Natural killer cell (primary cell): Measurements from ENCODE around the gene TAAR6. TPM values are rescaled to one million over a fixed set of nuclear protein-coding genes. Genes with fewer than 3 reads are reported as not detected.
"Not testable (repeated sequence)": the region's sequence is repeated elsewhere in the genome, so short reads cannot be mapped to it uniquely, and the experiment has no call there.

Experiments
- ATAC-seq, 3 donors: fragments of 150-1000 bp in 2 of 3; fragments of 200-7000 bp in 1 of 3; cut with Tn5 transposase; 1 replicate in 1 of 3; 2 replicates in 2 of 3; pipeline ENCODE4 v1.10.0; 2021; ENCODE audit warnings: mild to moderate bottlenecking in 2 of 3, moderate library complexity in 2 of 3
- DNase-seq, 2 donors: peaks; one replicate each; pipeline versions ENCODE4 v3.0.0 to v3.0.0-alpha.2; 2013 to 2021; ENCODE audit warnings: mixed read lengths in 1 of 2
- H3K27ac ChIP-seq: one replicate; pipeline ENCODE4 v1.5.1; 2013; ENCODE audit warnings: mild to moderate bottlenecking, low read length
- H3K27me3 ChIP-seq: one replicate; pipeline ENCODE4 v1.6.1; 2013; ENCODE audit warnings: low read length; ENCODE audit not compliant: control insufficient read depth, insufficient read depth
- H3K36me3 ChIP-seq: one replicate; pipeline ENCODE4 v1.6.1; 2013; ENCODE audit warnings: low read length; ENCODE audit not compliant: control insufficient read depth, insufficient read depth
- H3K4me1 ChIP-seq: one replicate; pipeline ENCODE4 v1.6.1; 2013; ENCODE audit warnings: low read length; ENCODE audit not compliant: control insufficient read depth, insufficient read depth
- H3K4me3 ChIP-seq: one replicate; pipeline ENCODE4 v1.5.1; 2013; ENCODE audit warnings: low read length
- H3K9me3 ChIP-seq: one replicate; pipeline ENCODE4 v1.6.1; 2013; ENCODE audit warnings: low read length; ENCODE audit not compliant: control insufficient read depth, insufficient read depth
- H3K27ac Mint-ChIP-seq, 2 donors: one replicate each; pipeline ENCODE4 v1.8.0; 2022; ENCODE audit warnings: mild to moderate bottlenecking in 2 of 2, mixed read lengths in 2 of 2, moderate library complexity in 1 of 2
- H3K27me3 Mint-ChIP-seq, 2 donors: one replicate each; pipeline ENCODE4 v1.8.0; 2022; ENCODE audit warnings: low read depth in 2 of 2, mixed read lengths in 2 of 2
- H3K36me3 Mint-ChIP-seq: one replicate; pipeline ENCODE4 v1.8.0; 2022; ENCODE audit warnings: mixed read lengths
- H3K4me1 Mint-ChIP-seq, 2 donors: one replicate each; pipeline ENCODE4 v1.8.0; 2022; ENCODE audit warnings: mixed read lengths in 2 of 2
- H3K4me3 Mint-ChIP-seq: one replicate; pipeline ENCODE4 v1.8.0; 2022; ENCODE audit warnings: mild to moderate bottlenecking, moderate library complexity, mixed read lengths
- H3K9me3 Mint-ChIP-seq, 2 donors: one replicate each; pipeline ENCODE4 v1.8.0; 2022; ENCODE audit warnings: mixed read lengths in 2 of 2
- CTCF ChIP-seq: fragments of 200-600 bp; IDR thresholded peaks from one replicate; pipeline ENCODE4 v1.8.0; 2022; ENCODE audit warnings: antibody characterized with exemption
- WGBS: methylation state at CpG from one replicate; pipeline ENCODE4 v1.1.7; 2013; ENCODE audit warnings: missing lambda C conversion rate; ENCODE audit not compliant: insufficient coverage; 5-methylcytosine and 5-hydroxymethylcytosine counted together
- intact Hi-C: fragments of 100-400 bp; cut with micrococcal nuclease; formaldehyde crosslinking; loops from one replicate; pipeline ENCODE4 v1.14.2; 2022
- total RNA-seq, 4 donors: library from RNA; stranded (reverse); fragments of 120-200 nt in 1 of 4; gene quantifications; one replicate each; pipeline versions ENCODE4 v1.2.3 to v1.2.4, GENCODE V29; 2013 to 2022

Gene TAAR6
- total RNA-seq, 3 donors from 2014 or later (not counting 1 experiment from before 2014, with no cell fraction given), result not detected

- H3K27me3 Mint-ChIP-seq, result peaks cover 9 to 11% of the 10 kb centered on the region in 2 donors
- 19% methylated on average over 2 of the region's 2 CpGs for WGBS
These were observed 22.7 kb downstream of the TAAR6 start for GRCh38 chr6:132592855-132593254.

GRCh38 chr6:132596201-132596600 is 26.1 kb downstream of the TAAR6 start:
- DNase-seq, result no peak
- 71% methylated on average over 5 of the region's 6 CpGs for WGBS
- Histone ChIP-seq H3K27ac (no peak overlapping the region), H3K36me3 (no peaks in the 10 kb centered on the region), H3K9me3 (no peaks in the 10 kb centered on the region), H3K4me1 (no peaks in the 10 kb centered on the region), H3K27me3 (no peaks in the 10 kb centered on the region), H3K4me3 (no peak overlapping the region)
- no peak for ATAC-seq
- H3K9me3 Mint-ChIP-seq, result no peaks in the 10 kb centered on the region
- H3K27me3 Mint-ChIP-seq, result peaks cover 12 to 17% of the 10 kb centered on the region in 2 donors
- TF ChIP-seq CTCF, result no peak
- no peak overlapping the region for H3K4me3 Mint-ChIP-seq
- no peaks in the 10 kb centered on the region for H3K36me3 Mint-ChIP-seq
- H3K4me1 Mint-ChIP-seq, result peaks cover 0 to 7% of the 10 kb centered on the region in 2 donors
- no peak overlapping the region for H3K27ac Mint-ChIP-seq
- intact Hi-C loops, result no loop called here

More at GRCh38 chr6:132592855-132593254, 22.7 kb downstream of the TAAR6 start:
- Mint-ChIP-seq H3K9me3 (no peaks in the 10 kb centered on the region), H3K36me3 (no peaks in the 10 kb centered on the region), H3K27ac (no peak overlapping the region), H3K4me3 (no peak overlapping the region), H3K4me1 (peaks cover 0 to 7% of the 10 kb centered on the region in 2 donors)
- Histone ChIP-seq H3K27me3 (no peaks in the 10 kb centered on the region), H3K4me3 (no peak overlapping the region), H3K9me3 (no peaks in the 10 kb centered on the region), H3K27ac (no peak overlapping the region), H3K36me3 (no peaks in the 10 kb centered on the region), H3K4me1 (no peaks in the 10 kb centered on the region)
- DNase-seq (no peak), ATAC-seq (no peak)
- intact Hi-C loops, result no loop called here
- no peak for TF ChIP-seq CTCF

- no peaks in the 10 kb centered on the region for H3K36me3 Mint-ChIP-seq
- peak; percentile 13 for TF ChIP-seq CTCF
- intact Hi-C loops, result no loop called here
- Histone ChIP-seq H3K4me3 (no peak overlapping the region), H3K9me3 (no peaks in the 10 kb centered on the region), H3K27ac (no peak overlapping the region), H3K4me1 (no peaks in the 10 kb centered on the region), H3K27me3 (no peaks in the 10 kb centered on the region), H3K36me3 (no peaks in the 10 kb centered on the region)
- ATAC-seq, result peak; percentile 40 to 78 (median 64)
- peaks cover 10 to 17% of the 10 kb centered on the region in 2 donors for H3K27me3 Mint-ChIP-seq
- no peak overlapping the region for H3K27ac Mint-ChIP-seq
- H3K9me3 Mint-ChIP-seq, result no peaks in the 10 kb centered on the region
- no peaks in the 10 kb centered on the region for H3K4me1 Mint-ChIP-seq
- H3K4me3 Mint-ChIP-seq, result no peak overlapping the region
- peak in 1 of 2 donors; percentile 5 for DNase-seq
- 73% methylated on average over 3 of the region's 3 CpGs for WGBS
These were observed 28.4 kb downstream of the TAAR6 start for GRCh38 chr6:132598473-132598872.

GRCh38 chr6:132600900-132601299 is 30.8 kb downstream of the TAAR6 start:
- H3K27ac ChIP-seq, H3K36me3 Mint-ChIP-seq, ATAC-seq, H3K27me3 ChIP-seq, H3K4me3 Mint-ChIP-seq, H3K4me3 ChIP-seq, H3K4me1 ChIP-seq, H3K27ac Mint-ChIP-seq, H3K9me3 Mint-ChIP-seq, H3K36me3 ChIP-seq, DNase-seq, H3K4me1 Mint-ChIP-seq, H3K9me3 ChIP-seq, intact Hi-C loops: not testable (repeated sequence)
- H3K27me3 Mint-ChIP-seq, result peaks cover 13 to 27% of the 10 kb centered on the region in 2 donors
